Activated CD4-positive, CD25-positive, alpha-beta regulatory T cell treated with anti-CD3 and anti-CD28 coated beads, Interleukin-2, amount 50 U/mL, for 24 hours (primary cell): ENCODE data around the gene TTC14.
A peak's percentile ranks its signal among the peaks of the same experiment; 100 is the strongest.
"Not testable (repeated sequence)": the region's sequence is repeated elsewhere in the genome, so short reads cannot be mapped to it uniquely, and the experiment has no call there.

Experiments used
- ATAC-seq, 2 donors: fragments of 150-1000 bp; cut with Tn5 transposase; one replicate each; pipeline ENCODE4 v1.10.0; 2021; ENCODE audit warnings: mild to moderate bottlenecking in 1 of 2, moderate library complexity in 1 of 2

TTC14 gene, protein sequence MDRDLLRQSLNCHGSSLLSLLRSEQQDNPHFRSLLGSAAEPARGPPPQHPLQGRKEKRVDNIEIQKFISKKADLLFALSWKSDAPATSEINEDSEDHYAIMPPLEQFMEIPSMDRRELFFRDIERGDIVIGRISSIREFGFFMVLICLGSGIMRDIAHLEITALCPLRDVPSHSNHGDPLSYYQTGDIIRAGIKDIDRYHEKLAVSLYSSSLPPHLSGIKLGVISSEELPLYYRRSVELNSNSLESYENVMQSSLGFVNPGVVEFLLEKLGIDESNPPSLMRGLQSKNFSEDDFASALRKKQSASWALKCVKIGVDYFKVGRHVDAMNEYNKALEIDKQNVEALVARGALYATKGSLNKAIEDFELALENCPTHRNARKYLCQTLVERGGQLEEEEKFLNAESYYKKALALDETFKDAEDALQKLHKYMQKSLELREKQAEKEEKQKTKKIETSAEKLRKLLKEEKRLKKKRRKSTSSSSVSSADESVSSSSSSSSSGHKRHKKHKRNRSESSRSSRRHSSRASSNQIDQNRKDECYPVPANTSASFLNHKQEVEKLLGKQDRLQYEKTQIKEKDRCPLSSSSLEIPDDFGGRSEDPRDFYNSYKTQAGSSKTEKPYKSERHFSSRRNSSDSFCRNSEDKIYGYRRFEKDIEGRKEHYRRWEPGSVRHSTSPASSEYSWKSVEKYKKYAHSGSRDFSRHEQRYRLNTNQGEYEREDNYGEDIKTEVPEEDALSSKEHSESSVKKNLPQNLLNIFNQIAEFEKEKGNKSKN

DNA sequence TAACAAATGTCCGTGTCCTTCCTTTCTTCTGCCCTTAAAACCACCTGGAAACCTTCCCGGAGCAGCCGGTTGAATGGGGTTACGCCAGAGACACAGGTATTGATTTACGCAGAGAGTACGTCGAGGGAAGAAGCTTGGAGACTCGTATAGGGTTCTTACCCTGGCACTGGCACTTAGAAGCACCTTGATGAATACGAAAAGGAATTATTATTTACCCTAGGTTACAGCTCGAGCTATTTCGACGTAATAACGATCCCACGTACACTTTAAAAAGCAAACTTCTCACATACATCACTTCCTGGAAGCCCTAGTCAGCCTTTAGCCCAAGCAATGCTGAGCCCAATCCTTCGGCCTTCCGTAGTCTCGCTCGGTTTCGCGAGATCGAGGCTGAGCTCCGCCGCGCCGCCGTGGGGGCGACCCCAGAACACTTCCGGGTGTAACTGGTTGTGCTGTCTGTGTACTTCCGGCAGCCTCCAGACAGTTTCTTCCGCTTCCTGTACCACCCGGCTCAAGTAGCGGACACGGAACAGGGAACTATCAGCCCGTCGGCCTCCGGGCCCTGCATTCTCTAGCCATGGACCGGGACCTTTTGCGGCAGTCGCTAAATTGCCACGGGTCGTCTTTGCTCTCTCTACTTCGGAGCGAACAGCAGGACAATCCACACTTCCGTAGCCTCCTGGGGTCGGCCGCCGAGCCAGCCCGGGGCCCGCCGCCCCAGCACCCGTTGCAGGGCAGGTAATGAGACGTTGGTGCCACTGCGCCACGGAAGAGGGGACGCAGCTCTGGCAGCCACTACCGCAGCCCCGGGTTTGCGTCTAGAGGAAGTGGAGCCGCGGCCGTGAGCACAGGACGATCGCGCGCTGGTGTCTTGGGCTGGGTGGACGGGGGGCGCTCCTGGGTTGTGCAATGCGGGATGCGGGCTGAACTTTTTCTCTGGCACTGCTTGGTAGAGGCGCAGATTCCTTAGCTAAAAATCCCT is at the start of gene TTC14:
Gene TTC14, plus strand, starts transcription at position 476 of the 979 bp plus-strand sequence. Its CDS starts 99 bp downstream, at position 575.
- ATAC-seq = peak; percentile 98

DNA sequence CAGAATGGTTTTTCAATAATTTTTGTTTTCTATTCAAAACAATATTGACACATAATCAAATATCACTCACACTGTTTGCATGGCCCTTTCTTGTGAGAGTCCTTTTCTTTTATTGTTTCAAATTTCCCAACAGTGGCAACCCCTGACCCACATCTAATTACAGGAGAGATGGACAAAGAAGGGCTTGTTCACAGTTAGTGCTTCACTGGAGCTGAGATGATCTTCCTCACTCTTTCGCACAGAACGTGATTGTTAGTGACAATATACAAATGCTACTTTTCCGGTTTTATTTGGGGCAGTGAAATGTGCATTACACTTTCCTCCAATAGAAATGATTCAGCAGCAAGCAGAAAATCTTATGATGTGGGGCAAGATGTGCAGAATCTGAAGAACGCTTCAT is 38.6 kb upstream of the TTC14 start:
- no peak for ATAC-seq

GRCh38 chr3:180564676-180565075 is 37.3 kb upstream of the TTC14 start:
- no peak for ATAC-seq

- no peak for ATAC-seq
These were observed 31.7 kb upstream of the TTC14 start for GRCh38 chr3:180570238-180570637.

DNA sequence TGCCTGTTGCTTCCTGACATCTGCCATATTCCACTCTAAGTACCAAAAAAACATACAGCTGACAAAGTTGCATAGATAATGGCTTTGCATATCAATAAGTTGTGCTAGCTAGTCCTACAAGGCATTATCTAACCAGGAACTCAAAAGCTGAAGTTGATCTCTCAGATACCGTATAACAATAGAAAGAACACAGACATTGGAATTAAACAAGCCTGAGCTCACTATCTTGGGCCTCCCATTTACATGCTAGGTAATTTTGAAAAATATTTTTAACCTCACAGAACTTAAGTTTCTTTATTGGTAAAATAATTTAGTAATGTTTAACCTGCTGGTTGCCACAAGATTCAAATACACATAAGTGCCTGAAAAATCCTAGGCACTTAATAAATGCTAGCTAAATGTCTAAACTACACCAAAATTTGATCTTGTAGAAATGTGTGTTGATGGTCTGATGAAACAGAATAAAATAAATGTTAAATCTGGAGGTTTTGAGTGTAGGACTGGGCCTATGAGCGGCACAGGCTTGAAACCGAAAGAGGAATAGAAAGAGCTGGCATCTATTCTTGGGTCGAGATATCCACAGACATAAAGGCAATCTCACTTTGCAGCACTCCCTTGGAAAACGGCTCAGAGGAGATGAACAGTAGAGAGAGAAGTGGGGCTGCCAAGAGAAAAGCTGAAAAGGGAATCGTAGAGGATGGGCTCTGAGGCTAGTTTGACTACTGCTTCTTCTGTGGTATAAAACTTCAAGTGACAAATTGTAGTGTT is 29.9 kb upstream of the TTC14 start:
- ATAC-seq = no peak

GRCh38 chr3:180575571-180575970 is 26.4 kb upstream of the TTC14 start:
- no peak for ATAC-seq

DNA sequence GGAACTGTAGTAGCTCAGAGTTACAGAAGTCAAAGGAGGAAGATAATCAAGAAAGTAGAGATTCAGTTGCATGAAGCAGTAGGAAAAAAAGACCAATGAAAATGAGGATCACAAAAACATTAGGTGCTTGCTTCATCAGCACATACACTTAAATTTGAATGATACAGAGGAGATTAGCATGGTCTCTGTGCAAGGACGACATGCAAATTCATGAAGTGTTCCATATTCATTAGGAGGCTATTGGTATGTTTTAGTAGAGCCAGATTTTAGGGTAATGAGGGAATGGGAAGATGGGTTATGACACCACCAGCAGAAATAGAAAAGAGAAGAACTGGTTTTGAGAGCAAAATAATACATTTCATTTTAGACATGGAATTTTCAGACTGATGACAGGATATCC is 21.0 kb upstream of the TTC14 start:
- ATAC-seq = no peak

DNA sequence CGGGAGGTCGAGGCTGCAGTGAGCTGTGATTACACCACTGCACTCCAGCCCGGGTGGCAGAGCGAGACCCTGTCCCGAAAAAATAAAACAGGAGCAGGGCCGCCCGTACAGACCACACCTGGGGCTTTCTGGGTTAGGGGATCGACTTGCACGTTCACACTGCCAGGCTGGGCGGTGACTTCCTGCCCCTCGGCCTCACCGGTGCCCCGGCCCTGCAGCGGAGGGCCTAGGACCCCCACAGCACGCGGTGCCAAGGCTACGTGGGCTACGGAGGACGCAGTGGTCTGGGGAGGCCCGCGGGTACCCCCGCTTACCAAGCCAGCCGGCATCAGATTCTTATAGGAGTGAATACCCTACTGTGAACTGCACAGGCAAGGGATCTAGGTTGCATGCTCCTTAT is 11.6 kb upstream of the TTC14 start:
- no peak for ATAC-seq

DNA sequence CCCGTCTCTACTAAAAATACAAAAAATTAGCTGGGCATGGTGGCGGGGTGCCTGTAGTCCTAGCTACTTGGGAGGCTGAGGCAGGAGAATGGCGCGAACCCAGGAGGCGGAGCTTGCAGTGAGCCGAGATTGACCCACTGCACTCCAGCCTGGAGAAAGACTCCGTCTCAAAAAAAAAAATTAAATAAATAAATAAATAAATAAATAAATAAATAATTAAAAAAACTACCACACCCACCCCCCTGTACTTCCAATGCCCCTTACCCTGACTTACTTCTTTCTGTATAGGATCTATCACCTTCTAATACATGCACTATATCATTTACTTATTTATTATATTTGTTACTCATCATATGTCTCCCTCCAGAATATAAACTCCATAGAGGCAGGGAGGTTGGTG is 8.3 kb upstream of the TTC14 start:
- ATAC-seq = not testable (repeated sequence)

DNA sequence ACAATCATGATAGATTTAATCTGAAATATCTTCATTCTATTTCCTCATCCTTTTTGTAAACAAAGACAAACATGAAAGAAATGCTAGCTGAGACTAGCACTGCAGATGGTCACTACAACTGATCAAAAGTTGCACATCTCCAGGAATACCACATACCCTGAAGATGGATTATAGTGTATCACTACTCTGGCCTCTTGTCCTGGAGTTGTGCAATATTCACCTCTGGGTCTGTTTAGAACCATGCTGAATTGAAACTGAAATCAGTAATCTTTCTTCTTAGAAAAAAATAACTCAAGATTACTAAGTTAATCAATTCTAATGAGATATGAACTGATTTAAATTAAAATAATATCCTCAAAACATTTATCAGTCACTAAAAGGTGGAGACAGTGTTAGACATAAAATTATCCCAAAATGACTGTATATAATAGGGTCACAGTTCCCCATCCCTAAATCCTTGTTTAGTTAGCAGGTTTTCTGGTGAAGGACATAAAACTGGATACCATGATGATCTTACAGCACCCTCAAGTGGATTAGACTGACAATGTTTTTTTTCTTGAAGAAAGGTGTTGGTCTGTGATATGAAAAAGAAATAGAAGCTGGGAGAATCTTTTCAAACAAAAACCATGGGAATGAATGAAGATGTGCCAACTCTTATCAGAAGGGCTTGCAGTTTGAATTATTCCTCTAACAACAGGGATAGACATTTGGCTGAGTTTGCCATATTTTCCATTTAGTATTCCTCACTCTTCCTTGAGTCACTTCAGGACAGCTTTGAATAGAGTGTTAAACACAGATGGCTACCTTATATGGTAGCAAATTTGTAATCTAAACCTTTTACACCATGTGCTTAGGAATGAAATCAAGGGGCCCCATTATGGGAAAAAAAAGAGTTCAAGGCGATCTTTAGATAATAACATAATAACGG is 7.1 kb upstream of the TTC14 start:
- no peak for ATAC-seq

DNA sequence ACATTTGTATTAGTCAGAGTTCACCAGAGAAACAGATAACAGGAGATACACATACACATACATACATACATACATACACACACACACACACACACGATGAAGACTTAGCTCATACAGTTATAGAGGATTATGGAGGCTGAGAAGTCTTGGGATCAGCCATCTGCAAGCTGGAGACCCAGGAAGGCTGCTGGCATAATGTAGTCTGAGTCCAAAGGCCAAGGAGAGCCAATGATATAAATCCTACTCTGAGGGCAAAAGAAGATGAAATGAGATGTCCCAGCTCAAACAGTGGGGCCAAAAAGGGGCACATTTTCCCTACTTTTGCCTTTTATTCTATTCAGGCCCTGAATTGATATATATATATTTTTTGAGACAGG is 6.4 kb upstream of the TTC14 start:
- no peak for ATAC-seq

DNA sequence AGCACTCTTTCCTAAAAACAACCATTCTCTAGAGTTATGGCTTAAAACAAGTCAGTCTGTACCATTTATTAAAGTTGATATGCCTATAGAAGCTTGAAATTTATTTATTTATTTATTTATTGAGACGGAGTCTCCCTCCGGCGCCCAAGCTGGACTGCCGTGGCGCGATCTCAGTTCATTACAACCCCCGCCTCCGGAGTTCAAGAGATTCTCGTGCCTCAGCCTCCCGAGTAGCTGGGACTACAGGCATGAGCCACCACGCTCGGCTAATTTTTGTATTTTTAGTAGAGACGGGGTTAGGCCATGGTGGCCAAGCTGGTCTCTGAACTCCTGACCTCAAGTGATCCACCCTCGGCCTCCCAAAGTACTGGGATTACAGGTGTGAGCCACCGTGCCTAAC is 1.5 kb upstream of the TTC14 start:
- ATAC-seq = no peak

DNA sequence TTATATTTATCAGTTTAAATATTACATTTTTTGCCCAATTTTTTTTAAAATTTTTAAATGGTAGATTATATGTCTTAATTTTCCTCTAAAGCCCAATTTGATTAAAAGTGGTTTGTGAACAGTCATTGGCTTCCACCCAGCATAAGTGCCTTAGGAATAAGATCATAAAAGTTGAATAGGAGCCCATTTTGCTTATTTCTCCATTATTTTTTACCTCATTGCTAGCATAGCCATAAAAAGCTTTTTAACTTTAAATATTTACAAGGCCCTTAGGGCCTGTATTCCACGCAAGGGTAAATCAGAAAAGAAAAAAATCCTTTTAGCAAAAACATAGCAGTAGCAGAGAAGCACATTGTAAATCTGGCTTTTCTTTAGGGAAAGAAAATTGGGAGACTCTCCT is 9.0 kb downstream of the TTC14 start:
- no peak for ATAC-seq

DNA sequence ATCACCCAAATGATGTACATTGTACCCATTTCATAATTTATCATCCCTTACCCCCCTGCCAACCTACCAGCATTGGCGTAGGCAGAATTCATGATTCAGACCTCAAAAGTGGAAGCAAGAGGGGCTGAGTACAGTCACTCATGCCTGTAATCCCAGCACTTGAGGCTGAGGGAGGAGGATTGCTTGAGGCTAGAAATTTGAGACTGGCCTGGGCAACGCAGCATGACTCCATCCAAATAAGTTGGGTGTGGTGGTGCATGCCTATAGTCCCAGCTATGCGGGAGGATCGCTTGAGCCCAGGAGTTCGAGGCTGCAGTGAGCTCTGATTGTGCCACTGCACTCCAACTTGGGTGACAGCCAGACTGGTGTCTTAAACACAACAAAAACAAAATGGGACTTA is 10.4 kb downstream of the TTC14 start:
- no peak for ATAC-seq

DNA sequence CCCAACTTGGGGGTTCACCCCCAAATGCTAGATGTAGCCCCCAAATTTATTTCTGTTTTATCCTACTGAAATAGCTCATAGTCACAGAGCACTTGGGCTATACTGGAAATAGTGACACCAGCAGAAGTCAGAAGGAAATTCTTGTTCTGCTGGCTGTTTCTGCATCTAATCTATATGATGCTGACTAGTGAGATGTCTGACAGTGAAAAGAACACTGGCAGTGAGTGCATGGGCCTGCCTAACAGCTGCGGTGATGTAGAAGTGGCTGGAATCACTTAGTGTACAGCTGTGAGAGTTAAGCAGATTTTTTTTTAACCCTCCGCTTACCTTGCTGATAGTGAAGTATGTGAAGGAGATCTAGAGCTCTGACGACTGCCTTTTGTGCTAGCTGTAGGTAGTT is 14.0 kb downstream of the TTC14 start:
- ATAC-seq = no peak

GRCh38 chr3:180617049-180617448 is 15.1 kb downstream of the TTC14 start:
- no peak for ATAC-seq

- ATAC-seq = not testable (repeated sequence)
These were observed 16.6 kb downstream of the TTC14 start for GRCh38 chr3:180618563-180618962.

DNA sequence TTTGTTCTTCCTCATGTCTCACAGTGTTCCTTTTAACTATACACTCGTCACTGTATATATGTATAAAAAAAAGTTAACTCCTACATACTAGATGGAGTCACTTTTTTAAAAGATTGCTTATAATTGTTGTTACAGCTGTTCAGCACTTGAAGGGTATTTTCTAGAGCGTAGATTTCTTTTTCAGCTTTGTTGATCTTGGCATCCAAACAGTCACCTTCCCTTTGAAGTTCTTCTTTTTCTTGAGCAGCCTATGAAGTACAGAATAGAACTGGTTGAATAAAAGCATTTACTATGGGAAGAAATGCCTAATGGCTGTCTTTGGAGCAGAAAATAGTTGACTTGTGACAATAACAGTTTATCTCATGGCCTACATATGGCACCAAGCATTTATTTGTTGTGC is 17.8 kb downstream of the TTC14 start:
- no peak for ATAC-seq

GRCh38 chr3:180624714-180625113 is 22.8 kb downstream of the TTC14 start:
- ATAC-seq = peak; percentile 60 to 73

DNA sequence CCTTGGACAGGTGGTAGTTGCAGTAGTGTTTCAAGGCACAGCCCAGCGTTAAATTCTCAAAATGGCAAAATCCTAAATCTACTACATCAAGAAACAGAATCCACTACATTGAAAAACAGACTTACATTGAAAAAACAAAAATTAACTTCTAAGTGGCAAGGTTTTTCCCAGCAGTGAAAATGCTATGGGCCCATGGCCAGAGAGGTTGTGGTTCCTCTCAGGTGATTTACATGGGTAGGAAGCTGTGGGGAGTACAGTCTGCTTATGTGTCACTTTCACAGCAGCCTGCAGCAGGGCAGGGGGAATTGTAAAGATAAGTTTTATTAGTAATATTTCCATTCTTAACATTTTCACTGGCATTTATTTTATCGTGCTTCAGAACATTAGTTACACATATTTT is 24.9 kb downstream of the TTC14 start:
- no peak for ATAC-seq

- ATAC-seq = no peak
These were observed 28.4 kb downstream of the TTC14 start for GRCh38 chr3:180630371-180630770.
